Measurements from ENCODE around the gene DHRS2. TPM values are rescaled to one million over a fixed set of nuclear protein-coding genes. Genes with fewer than 3 reads are reported as not detected.

The DHRS2 gene
- total RNA-seq, 2 experiments from 2014 or later = 0.27 TPM; not detected in 1

GRCh38 chr14:23600806-23601205 is 35.4 kb upstream of the DHRS2 start:
- Histone ChIP-seq H3K27me3 (ENCODE audit: control insufficient read depth in 1 of 2, insufficient read depth in 2 of 2, low read length in 2 of 2) (no peaks in the 10 kb centered on the region), H3K36me3 (ENCODE audit: insufficient read depth, low read length) (no peaks in the 10 kb centered on the region), H3K4me3 (ENCODE audit: low read length) (no peak overlapping the region), H3K4me1 (ENCODE audit: insufficient read depth, low read length) (no peaks in the 10 kb centered on the region), H3K27ac (ENCODE audit: low read depth in 1 of 2, low read length in 2 of 2) (no peak overlapping the region), H3K9me3 (ENCODE audit: control insufficient read depth in 1 of 2, insufficient read depth in 1 of 2, low read length in 2 of 2) (peaks cover 0 to 3% of the 10 kb centered on the region in 2 experiments)
- DNase-seq = no peak
- Mint-ChIP-seq H3K4me1 (ENCODE audit: low read depth) (no peaks in the 10 kb centered on the region), H3K36me3 (ENCODE audit: low read depth) (no peaks in the 10 kb centered on the region), H3K9me3 (peaks cover 6% of the 10 kb centered on the region), H3K27me3 (no peaks in the 10 kb centered on the region), H3K27ac (no peak overlapping the region), H3K4me3 (no peak overlapping the region)
- no peak for ATAC-seq (ENCODE audit: poor library complexity)
- ChIA-PET CTCF (interaction anchor here (2.4 kb wide), 1 partner anchor 12 kb away, joined by 4 read pairs; no protein-coding TSS in a partner anchor), POLR2A (interaction anchor here (0.6 kb wide), 1 partner anchor 195 kb away, joined by 6 read pairs; no protein-coding TSS in a partner anchor)
- TF ChIP-seq, protein P1, sequence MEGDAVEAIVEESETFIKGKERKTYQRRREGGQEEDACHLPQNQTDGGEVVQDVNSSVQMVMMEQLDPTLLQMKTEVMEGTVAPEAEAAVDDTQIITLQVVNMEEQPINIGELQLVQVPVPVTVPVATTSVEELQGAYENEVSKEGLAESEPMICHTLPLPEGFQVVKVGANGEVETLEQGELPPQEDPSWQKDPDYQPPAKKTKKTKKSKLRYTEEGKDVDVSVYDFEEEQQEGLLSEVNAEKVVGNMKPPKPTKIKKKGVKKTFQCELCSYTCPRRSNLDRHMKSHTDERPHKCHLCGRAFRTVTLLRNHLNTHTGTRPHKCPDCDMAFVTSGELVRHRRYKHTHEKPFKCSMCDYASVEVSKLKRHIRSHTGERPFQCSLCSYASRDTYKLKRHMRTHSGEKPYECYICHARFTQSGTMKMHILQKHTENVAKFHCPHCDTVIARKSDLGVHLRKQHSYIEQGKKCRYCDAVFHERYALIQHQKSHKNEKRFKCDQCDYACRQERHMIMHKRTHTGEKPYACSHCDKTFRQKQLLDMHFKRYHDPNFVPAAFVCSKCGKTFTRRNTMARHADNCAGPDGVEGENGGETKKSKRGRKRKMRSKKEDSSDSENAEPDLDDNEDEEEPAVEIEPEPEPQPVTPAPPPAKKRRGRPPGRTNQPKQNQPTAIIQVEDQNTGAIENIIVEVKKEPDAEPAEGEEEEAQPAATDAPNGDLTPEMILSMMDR (IDR thresholded peaks at IDR 0.05) = no peak
- intact Hi-C loops (cut with DNase I, micrococcal nuclease) = no loop called here

- DNase-seq (no peak), ATAC-seq (ENCODE audit: poor library complexity) (no peak)
- ChIA-PET CTCF (interaction anchor here (2.4 kb wide), 1 partner anchor 12 kb away, joined by 4 read pairs; no protein-coding TSS in a partner anchor), POLR2A (interaction anchor here (0.6 kb wide), 1 partner anchor 195 kb away, joined by 6 read pairs; no protein-coding TSS in a partner anchor)
- no peaks in the 10 kb centered on the region for H3K36me3 ChIP-seq (ENCODE audit: insufficient read depth, low read length)
- no peak overlapping the region for H3K27ac ChIP-seq (ENCODE audit: low read depth in 1 of 2, low read length in 2 of 2)
- Mint-ChIP-seq H3K27ac (no peak overlapping the region), H3K27me3 (no peaks in the 10 kb centered on the region), H3K36me3 (ENCODE audit: low read depth) (no peaks in the 10 kb centered on the region), H3K9me3 (peaks cover 6% of the 10 kb centered on the region), H3K4me1 (ENCODE audit: low read depth) (peaks cover 3% of the 10 kb centered on the region), H3K4me3 (no peak overlapping the region)
- H3K27me3 ChIP-seq (ENCODE audit: control insufficient read depth in 1 of 2, insufficient read depth in 2 of 2, low read length in 2 of 2) = no peaks in the 10 kb centered on the region
- no peaks in the 10 kb centered on the region for H3K4me1 ChIP-seq (ENCODE audit: insufficient read depth, low read length)
- no peak overlapping the region for H3K4me3 ChIP-seq (ENCODE audit: low read length)
- TF ChIP-seq, protein P1 (IDR thresholded peaks at IDR 0.05) = no peak
- H3K9me3 ChIP-seq (ENCODE audit: control insufficient read depth in 1 of 2, insufficient read depth in 1 of 2, low read length in 2 of 2) = peaks cover 0 to 3% of the 10 kb centered on the region in 2 experiments
- intact Hi-C loops (cut with DNase I, micrococcal nuclease) = no loop called here
Measured at GRCh38 chr14:23601424-23601823, 34.7 kb upstream of the DHRS2 start.

- TF ChIP-seq, protein P1 (IDR thresholded peaks at IDR 0.05) = no peak
Measured at GRCh38 chr14:23601845-23602180, 34.4 kb upstream of the DHRS2 start.

More at GRCh38 chr14:23601845-23602180, 34.4 kb upstream of the DHRS2 start:
- H3K4me1 Mint-ChIP-seq (ENCODE audit: low read depth) = peaks cover 5% of the 10 kb centered on the region
- no peaks in the 10 kb centered on the region for H3K36me3 ChIP-seq (ENCODE audit: insufficient read depth, low read length)
- DNase-seq = no peak
- intact Hi-C loops (cut with DNase I, micrococcal nuclease) = no loop called here
- no peaks in the 10 kb centered on the region for H3K27me3 ChIP-seq (ENCODE audit: control insufficient read depth in 1 of 2, insufficient read depth in 2 of 2, low read length in 2 of 2)
- POLR2A ChIA-PET = no interaction called here
- CTCF ChIA-PET = no interaction called here
- H3K27ac ChIP-seq (ENCODE audit: low read depth in 1 of 2, low read length in 2 of 2) = no peak overlapping the region
- no peaks in the 10 kb centered on the region for H3K36me3 Mint-ChIP-seq (ENCODE audit: low read depth)
- H3K27ac Mint-ChIP-seq = no peak overlapping the region
- ATAC-seq (ENCODE audit: poor library complexity) = no peak
- H3K9me3 Mint-ChIP-seq = peaks cover 6% of the 10 kb centered on the region
- H3K4me3 Mint-ChIP-seq = no peak overlapping the region
- no peaks in the 10 kb centered on the region for H3K4me1 ChIP-seq (ENCODE audit: insufficient read depth, low read length)
- H3K27me3 Mint-ChIP-seq = no peaks in the 10 kb centered on the region
- H3K4me3 ChIP-seq (ENCODE audit: low read length) = no peak overlapping the region
- H3K9me3 ChIP-seq (ENCODE audit: control insufficient read depth in 1 of 2, insufficient read depth in 1 of 2, low read length in 2 of 2) = peaks cover 0 to 3% of the 10 kb centered on the region in 2 experiments
